ENCODE results near the gene TRA2B. TPM values are rescaled to one million over a fixed set of nuclear protein-coding genes. Genes with fewer than 3 reads are reported as not detected.

TRA2B gene
- total RNA-seq, 1 experiment from 2014 or later, result 172 TPM

DNA sequence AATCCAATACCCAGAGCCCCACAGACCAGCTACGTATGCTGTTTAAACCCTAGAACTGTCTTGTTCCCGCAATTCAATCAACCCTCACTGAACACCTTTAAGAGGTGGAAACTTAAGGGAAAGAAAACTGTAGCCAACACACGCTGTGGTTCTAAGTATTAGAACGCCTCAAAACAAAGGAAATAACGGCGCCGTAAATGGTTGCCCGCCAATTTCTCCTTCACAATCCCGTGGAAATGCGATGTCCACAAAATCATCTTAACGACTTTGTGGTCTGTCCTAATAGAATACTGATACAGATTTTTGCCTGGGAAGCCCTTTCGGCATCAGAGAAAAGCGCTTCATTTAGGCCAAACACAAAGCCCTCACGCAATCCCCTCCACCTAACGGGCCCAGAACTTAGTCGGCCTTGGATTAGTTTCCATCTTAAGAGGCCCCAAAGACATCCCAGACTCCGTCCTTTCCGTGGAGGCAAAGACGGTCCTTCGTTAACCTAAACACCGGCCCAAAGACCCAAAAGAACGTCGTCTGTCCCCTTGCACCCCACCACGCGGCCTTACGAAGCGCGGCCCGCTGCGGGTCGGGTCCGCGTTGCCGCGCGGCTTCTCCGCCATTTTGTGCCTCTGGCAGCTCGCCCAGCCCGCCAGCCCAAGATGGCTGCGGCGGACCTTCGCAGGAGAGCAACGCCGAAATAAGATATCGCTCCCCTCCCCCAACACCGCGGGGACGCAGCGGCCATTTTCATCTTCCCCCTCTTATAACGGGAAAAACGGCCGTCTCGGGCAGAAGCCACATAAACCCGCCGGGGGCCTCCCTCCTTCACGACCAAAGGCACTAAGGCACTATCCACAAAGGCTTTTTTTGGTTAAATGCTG is 763 bp downstream of the TRA2B start:
- H3K4me2 ChIP-seq (ENCODE audit: low read length), result peak overlapping the region; percentile 87
- H3K36me3 ChIP-seq (ENCODE audit: control insufficient read depth in 1 of 2, insufficient read depth in 2 of 2, low read length in 2 of 2), result peaks cover 0 to 18% of the 10 kb centered on the region in 2 experiments; a peak in 2 of 4 replicates
- H3K27me3 ChIP-seq (ENCODE audit: insufficient read depth, low read length), result no peaks in the 10 kb centered on the region
- H3K27ac ChIP-seq (ENCODE audit: low read depth, low read length), result peak overlapping the region; percentile 99
- H3K4me3 ChIP-seq (replicated peaks in 1 of 2; ENCODE audit: low read depth in 1 of 2, low read length in 2 of 2), result peak overlapping the region; percentile 69 to 85
- DNase-seq (ENCODE audit: low read depth, low spot score) (peak; percentile 68), ATAC-seq (peak; percentile 71)
- no peaks in the 10 kb centered on the region for H3K9me2 ChIP-seq (ENCODE audit: insufficient read depth)
- BruUV-seq (replicated peaks), result TSS peak; percentile 39
- H2AFZ ChIP-seq (ENCODE audit: low read depth, low read length, poor library complexity, severe bottlenecking), result no peak overlapping the region
- H3K4me1 ChIP-seq (ENCODE audit: control insufficient read depth in 1 of 2, insufficient read depth in 2 of 2, low read length in 2 of 2), result peaks cover 24 to 53% of the 10 kb centered on the region in 2 experiments
- RAD21 ChIA-PET (ENCODE audit: low non-redundant PET in 1 of 2, low total read pairs in 2 of 2, uncharacterized antibody in 2 of 2, unreplicated experiment in 2 of 2), result no interaction called here
- H3K9ac ChIP-seq (ENCODE audit: low read length), result peak overlapping the region; percentile 100
- CTCF ChIA-PET, result no interaction called here
- intact Hi-C loops (cut with micrococcal nuclease), result loop anchor here (5.0 kb wide), 1 partner anchor 115 kb away; no protein-coding TSS in a partner anchor
- no peaks in the 10 kb centered on the region for H3K9me3 ChIP-seq (ENCODE audit: control insufficient read depth in 1 of 2, insufficient read depth in 1 of 2, low read depth in 1 of 2, low read length in 2 of 2)
- H3K79me2 ChIP-seq (ENCODE audit: insufficient read depth, low read length), result peaks cover 59% of the 10 kb centered on the region
- H4K20me1 ChIP-seq (ENCODE audit: insufficient read depth), result peaks cover 49% of the 10 kb centered on the region
- POLR2A ChIA-PET, result interaction anchor here (1.1 to 1.3 kb wide), 2 partner anchors 9 to 34 kb away, joined by 3 to 4 read pairs; no protein-coding TSS in a partner anchor
- TF ChIP-seq SIN3A (IDR thresholded peaks at IDR 0.05; ENCODE audit: low read depth) (no peak; the same call in 1 of the 2 replicates), CBX3 (IDR thresholded peaks at IDR 0.05; ENCODE audit: low read depth) (peak; percentile 65; the same call in 1 of the 2 replicates), SP1 (IDR thresholded peaks at IDR 0.05; ENCODE audit: low read depth) (peak; percentile 10; the same call in 1 of the 2 replicates), FOSL1 (IDR thresholded peaks at IDR 0.05; ENCODE audit: low read depth) (no peak), EZH2phosphoT487 (IDR thresholded peaks at IDR 0.05; ENCODE audit: borderline replicate concordance) (no peak), EGR1 (IDR thresholded peaks at IDR 0.05; ENCODE audit: low read depth) (no peak), CEBPB (IDR thresholded peaks at IDR 0.05; ENCODE audit: low read depth) (no peak), JUND (IDR thresholded peaks at IDR 0.05) (no peak), ZFX (IDR thresholded peaks at IDR 0.05) (peak; percentile 71), ZNF274 (IDR thresholded peaks at IDR 0.05; ENCODE audit: low read depth, low read length) (no peak), POLR2AphosphoS5 (IDR thresholded peaks at IDR 0.05; ENCODE audit: low read depth, low read length) (peak; percentile 39), RAD21 (IDR thresholded peaks at IDR 0.05; ENCODE audit: low read depth) (no peak), ELF1 (IDR thresholded peaks at IDR 0.05; ENCODE audit: borderline replicate concordance, low read depth) (no peak), SRF (IDR thresholded peaks at IDR 0.05; ENCODE audit: low read depth) (no peak), YY1 (IDR thresholded peaks at IDR 0.05; ENCODE audit: extremely low read depth, insufficient replicate concordance, low read depth, low read length) (peak; percentile 99)
- TF ChIP-seq, protein P1, sequence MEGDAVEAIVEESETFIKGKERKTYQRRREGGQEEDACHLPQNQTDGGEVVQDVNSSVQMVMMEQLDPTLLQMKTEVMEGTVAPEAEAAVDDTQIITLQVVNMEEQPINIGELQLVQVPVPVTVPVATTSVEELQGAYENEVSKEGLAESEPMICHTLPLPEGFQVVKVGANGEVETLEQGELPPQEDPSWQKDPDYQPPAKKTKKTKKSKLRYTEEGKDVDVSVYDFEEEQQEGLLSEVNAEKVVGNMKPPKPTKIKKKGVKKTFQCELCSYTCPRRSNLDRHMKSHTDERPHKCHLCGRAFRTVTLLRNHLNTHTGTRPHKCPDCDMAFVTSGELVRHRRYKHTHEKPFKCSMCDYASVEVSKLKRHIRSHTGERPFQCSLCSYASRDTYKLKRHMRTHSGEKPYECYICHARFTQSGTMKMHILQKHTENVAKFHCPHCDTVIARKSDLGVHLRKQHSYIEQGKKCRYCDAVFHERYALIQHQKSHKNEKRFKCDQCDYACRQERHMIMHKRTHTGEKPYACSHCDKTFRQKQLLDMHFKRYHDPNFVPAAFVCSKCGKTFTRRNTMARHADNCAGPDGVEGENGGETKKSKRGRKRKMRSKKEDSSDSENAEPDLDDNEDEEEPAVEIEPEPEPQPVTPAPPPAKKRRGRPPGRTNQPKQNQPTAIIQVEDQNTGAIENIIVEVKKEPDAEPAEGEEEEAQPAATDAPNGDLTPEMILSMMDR (IDR thresholded peaks at IDR 0.05 in 2 of 3, conservative IDR thresholded peaks at IDR 0.05 in 1 of 3; ENCODE audit: borderline replicate concordance in 1 of 3, insufficient read depth in 1 of 3, low read depth in 2 of 3, low read length in 2 of 3), result no peak
- TF ChIP-seq, protein P2, sequence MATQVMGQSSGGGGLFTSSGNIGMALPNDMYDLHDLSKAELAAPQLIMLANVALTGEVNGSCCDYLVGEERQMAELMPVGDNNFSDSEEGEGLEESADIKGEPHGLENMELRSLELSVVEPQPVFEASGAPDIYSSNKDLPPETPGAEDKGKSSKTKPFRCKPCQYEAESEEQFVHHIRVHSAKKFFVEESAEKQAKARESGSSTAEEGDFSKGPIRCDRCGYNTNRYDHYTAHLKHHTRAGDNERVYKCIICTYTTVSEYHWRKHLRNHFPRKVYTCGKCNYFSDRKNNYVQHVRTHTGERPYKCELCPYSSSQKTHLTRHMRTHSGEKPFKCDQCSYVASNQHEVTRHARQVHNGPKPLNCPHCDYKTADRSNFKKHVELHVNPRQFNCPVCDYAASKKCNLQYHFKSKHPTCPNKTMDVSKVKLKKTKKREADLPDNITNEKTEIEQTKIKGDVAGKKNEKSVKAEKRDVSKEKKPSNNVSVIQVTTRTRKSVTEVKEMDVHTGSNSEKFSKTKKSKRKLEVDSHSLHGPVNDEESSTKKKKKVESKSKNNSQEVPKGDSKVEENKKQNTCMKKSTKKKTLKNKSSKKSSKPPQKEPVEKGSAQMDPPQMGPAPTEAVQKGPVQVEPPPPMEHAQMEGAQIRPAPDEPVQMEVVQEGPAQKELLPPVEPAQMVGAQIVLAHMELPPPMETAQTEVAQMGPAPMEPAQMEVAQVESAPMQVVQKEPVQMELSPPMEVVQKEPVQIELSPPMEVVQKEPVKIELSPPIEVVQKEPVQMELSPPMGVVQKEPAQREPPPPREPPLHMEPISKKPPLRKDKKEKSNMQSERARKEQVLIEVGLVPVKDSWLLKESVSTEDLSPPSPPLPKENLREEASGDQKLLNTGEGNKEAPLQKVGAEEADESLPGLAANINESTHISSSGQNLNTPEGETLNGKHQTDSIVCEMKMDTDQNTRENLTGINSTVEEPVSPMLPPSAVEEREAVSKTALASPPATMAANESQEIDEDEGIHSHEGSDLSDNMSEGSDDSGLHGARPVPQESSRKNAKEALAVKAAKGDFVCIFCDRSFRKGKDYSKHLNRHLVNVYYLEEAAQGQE (IDR thresholded peaks at IDR 0.05; ENCODE audit: low read depth), result no peak
- TF ChIP-seq, protein P3, sequence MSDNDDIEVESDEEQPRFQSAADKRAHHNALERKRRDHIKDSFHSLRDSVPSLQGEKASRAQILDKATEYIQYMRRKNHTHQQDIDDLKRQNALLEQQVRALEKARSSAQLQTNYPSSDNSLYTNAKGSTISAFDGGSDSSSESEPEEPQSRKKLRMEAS (IDR thresholded peaks at IDR 0.05), result peak; percentile 92
- TF ChIP-seq, protein P4, sequence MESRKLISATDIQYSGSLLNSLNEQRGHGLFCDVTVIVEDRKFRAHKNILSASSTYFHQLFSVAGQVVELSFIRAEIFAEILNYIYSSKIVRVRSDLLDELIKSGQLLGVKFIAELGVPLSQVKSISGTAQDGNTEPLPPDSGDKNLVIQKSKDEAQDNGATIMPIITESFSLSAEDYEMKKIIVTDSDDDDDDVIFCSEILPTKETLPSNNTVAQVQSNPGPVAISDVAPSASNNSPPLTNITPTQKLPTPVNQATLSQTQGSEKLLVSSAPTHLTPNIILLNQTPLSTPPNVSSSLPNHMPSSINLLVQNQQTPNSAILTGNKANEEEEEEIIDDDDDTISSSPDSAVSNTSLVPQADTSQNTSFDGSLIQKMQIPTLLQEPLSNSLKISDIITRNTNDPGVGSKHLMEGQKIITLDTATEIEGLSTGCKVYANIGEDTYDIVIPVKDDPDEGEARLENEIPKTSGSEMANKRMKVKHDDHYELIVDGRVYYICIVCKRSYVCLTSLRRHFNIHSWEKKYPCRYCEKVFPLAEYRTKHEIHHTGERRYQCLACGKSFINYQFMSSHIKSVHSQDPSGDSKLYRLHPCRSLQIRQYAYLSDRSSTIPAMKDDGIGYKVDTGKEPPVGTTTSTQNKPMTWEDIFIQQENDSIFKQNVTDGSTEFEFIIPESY (IDR thresholded peaks at IDR 0.05; ENCODE audit: extremely low read depth, insufficient replicate concordance, low read length), result no peak

Data from HCT116 (cell line).